Adrenal gland (tissue), 5 donors: Measurements from ENCODE around the gene PTCSC3.

ENCODE experiments used
- CTCF ChIP-seq, 6 experiments: fragments of 450-650 bp in 4 of 6; fragments of 200-600 bp in 2 of 6; sonication (generic) in 1 of 6; IDR thresholded peaks; 1 replicate in 5 of 6; 2 replicates in 1 of 6; pipeline versions ENCODE4 v1.5.1 to v1.8.0; 2016 to 2021; ENCODE audit warnings: antibody characterized with exemption in 6 of 6, mild to moderate bottlenecking in 2 of 6, moderate library complexity in 1 of 6
- POLR2A ChIP-seq, 2 donors: fragments of 450-650 bp; IDR thresholded peaks; one replicate each; pipeline ENCODE4 v1.6.1; 2017; ENCODE audit warnings: antibody characterized with exemption in 2 of 2, mild to moderate bottlenecking in 2 of 2, moderate library complexity in 1 of 2
- donor health status: DM: no; HTN: no; CAD: no.

GRCh38 chr14:36217732-36218131 is 41.2 kb upstream of the PTCSC3 start:
- TF ChIP-seq CTCF (IDR thresholded peaks at IDR 0.05) (no peak), POLR2A (IDR thresholded peaks at IDR 0.05) (no peak)
